ENCODE measurements around the gene SENP8. TPM values are rescaled to one million over a fixed set of nuclear protein-coding genes. Genes with fewer than 3 reads are reported as not detected.

Gene SENP8
- total and polyA plus RNA-seq, 4 donors: 0.67 to 1.0 (median 0.88) TPM

DNA sequence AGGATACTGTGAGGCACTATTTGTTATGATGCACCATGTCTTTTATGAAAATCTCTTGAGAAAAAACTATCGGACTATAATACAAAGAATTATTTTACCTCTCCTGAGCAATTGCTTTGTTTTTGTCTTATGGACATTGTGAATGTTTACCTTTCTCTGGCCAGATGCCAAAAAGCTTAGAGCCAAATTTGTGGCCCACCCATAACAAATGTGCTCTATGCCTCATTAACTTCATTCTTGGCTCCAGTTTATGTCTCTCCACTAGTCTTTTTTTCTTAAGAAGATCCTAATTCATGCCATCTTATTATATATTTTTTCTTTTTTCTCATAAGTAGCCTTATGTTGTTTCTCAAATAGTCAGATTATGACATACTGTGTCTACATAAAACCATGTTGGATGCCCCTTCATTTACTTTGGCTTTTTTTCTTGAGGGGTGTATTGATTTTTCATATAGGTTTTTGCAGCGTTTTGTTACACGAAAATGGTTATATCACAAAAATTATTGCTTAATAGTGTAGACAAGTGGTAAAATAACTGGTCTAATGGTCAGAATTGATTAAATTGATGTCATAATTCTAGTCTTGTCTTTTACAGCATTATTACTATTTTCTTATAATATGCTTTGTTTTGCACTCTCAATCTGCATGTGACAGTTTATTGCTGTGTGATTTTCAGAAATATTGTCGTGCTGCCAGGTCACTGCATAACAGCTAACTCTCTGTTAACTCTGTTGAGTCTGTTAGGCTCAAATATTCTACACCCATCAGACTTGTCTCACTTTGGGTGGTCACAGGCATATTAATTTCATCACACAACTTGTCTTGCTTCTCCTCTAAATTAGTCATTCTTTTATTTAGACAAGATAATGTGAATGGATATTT lies 18.2 kb downstream of the SENP8 start:
- WGBS: 86% methylated on average over 4 of the region's 4 CpGs
- H3K4me1 ChIP-seq (ENCODE audit: control insufficient read depth in 4 of 4, insufficient read depth in 4 of 4, low read length in 3 of 4): peaks cover 0 to 2% (median 0%) of the 10 kb centered on the region in 4 donors
- H3K4me3 ChIP-seq (ENCODE audit: low read depth in 1 of 3, low read length in 3 of 3): no peak overlapping the region
- no peaks in the 10 kb centered on the region for H3K9me3 ChIP-seq (ENCODE audit: control insufficient read depth in 4 of 4, low read length in 3 of 4)
- no peak overlapping the region for H3K9ac ChIP-seq (ENCODE audit: low read depth in 1 of 2, low read length in 2 of 2)
- H3K36me3 ChIP-seq (ENCODE audit: control insufficient read depth in 4 of 4, insufficient read depth in 3 of 4, low read depth in 1 of 4, low read length in 3 of 4): no peaks in the 10 kb centered on the region
- H3K27me3 ChIP-seq (ENCODE audit: control insufficient read depth in 4 of 4, insufficient read depth in 4 of 4, low read length in 3 of 4): no peaks in the 10 kb centered on the region
- H3K27ac ChIP-seq (ENCODE audit: low read depth in 1 of 2, low read length in 2 of 2): no peak overlapping the region
- no peak for TF ChIP-seq EGR1 (IDR thresholded peaks at IDR 0.05; ENCODE audit: low read depth in 2 of 2)
- TF ChIP-seq, protein P1, sequence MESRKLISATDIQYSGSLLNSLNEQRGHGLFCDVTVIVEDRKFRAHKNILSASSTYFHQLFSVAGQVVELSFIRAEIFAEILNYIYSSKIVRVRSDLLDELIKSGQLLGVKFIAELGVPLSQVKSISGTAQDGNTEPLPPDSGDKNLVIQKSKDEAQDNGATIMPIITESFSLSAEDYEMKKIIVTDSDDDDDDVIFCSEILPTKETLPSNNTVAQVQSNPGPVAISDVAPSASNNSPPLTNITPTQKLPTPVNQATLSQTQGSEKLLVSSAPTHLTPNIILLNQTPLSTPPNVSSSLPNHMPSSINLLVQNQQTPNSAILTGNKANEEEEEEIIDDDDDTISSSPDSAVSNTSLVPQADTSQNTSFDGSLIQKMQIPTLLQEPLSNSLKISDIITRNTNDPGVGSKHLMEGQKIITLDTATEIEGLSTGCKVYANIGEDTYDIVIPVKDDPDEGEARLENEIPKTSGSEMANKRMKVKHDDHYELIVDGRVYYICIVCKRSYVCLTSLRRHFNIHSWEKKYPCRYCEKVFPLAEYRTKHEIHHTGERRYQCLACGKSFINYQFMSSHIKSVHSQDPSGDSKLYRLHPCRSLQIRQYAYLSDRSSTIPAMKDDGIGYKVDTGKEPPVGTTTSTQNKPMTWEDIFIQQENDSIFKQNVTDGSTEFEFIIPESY (IDR thresholded peaks at IDR 0.05): no peak
- TF ChIP-seq SP1 (IDR thresholded peaks at IDR 0.05): no peak
- TF ChIP-seq JUND (IDR thresholded peaks at IDR 0.05): no peak
- no peak for TF ChIP-seq GABPA (IDR thresholded peaks at IDR 0.05 in 1 of 2, conservative IDR thresholded peaks at IDR 0.05 in 1 of 2)
- no peak for TF ChIP-seq YY1 (IDR thresholded peaks at IDR 0.05)
- no peak for TF ChIP-seq ATF3 (IDR thresholded peaks at IDR 0.05)
- TF ChIP-seq RAD21 (IDR thresholded peaks at IDR 0.05): no peak
- no peak for DNase-seq (ENCODE audit: low spot score)

DNA sequence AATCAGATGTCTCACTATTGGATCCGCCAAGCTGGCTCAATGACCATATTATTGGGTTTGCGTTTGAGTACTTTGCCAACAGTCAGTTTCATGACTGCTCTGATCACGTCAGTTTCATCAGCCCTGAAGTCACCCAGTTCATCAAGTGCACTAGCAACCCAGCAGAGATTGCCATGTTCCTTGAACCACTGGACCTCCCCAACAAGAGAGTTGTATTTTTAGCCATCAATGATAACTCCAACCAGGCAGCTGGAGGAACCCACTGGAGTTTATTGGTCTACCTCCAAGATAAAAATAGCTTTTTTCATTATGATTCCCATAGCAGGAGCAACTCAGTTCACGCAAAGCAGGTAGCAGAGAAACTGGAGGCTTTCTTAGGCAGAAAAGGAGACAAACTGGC lies 21.5 kb downstream of the SENP8 start:
- TF ChIP-seq NR2F2 (IDR thresholded peaks at IDR 0.05) (no peak), YY1 (IDR thresholded peaks at IDR 0.05) (no peak)
- over 99% methylated on average over 4 of the region's 4 CpGs for WGBS
- H3K4me1 ChIP-seq (ENCODE audit: control insufficient read depth in 4 of 4, insufficient read depth in 4 of 4, low read length in 3 of 4): peaks cover 0 to 8% (median 3%) of the 10 kb centered on the region in 4 donors
- H3K9ac ChIP-seq (ENCODE audit: low read depth in 1 of 2, low read length in 2 of 2): no peak overlapping the region
- no peaks in the 10 kb centered on the region for H3K36me3 ChIP-seq (ENCODE audit: control insufficient read depth in 4 of 4, insufficient read depth in 3 of 4, low read depth in 1 of 4, low read length in 3 of 4)
- no peak for DNase-seq (ENCODE audit: low spot score)
- no peaks in the 10 kb centered on the region for H3K9me3 ChIP-seq (ENCODE audit: control insufficient read depth in 4 of 4, low read length in 3 of 4)
- H3K27me3 ChIP-seq (ENCODE audit: control insufficient read depth in 4 of 4, insufficient read depth in 4 of 4, low read length in 3 of 4): no peaks in the 10 kb centered on the region
- no peak overlapping the region for H3K27ac ChIP-seq (ENCODE audit: low read depth in 1 of 2, low read length in 2 of 2)
- no peak overlapping the region for H3K4me3 ChIP-seq (ENCODE audit: low read depth in 1 of 3, low read length in 3 of 3)

- no peak overlapping the region for H3K9ac ChIP-seq (ENCODE audit: low read depth in 1 of 2, low read length in 2 of 2)
- H3K9me3 ChIP-seq (ENCODE audit: control insufficient read depth in 4 of 4, low read length in 3 of 4): no peaks in the 10 kb centered on the region
- H3K27me3 ChIP-seq (ENCODE audit: control insufficient read depth in 4 of 4, insufficient read depth in 4 of 4, low read length in 3 of 4): no peaks in the 10 kb centered on the region
- H3K36me3 ChIP-seq (ENCODE audit: control insufficient read depth in 4 of 4, insufficient read depth in 3 of 4, low read depth in 1 of 4, low read length in 3 of 4): no peaks in the 10 kb centered on the region
- TF ChIP-seq, protein P1 (IDR thresholded peaks at IDR 0.05): no peak
- no peak for TF ChIP-seq NR2F2 (IDR thresholded peaks at IDR 0.05)
- TF ChIP-seq EGR1 (IDR thresholded peaks at IDR 0.05; ENCODE audit: low read depth in 2 of 2): no peak
- TF ChIP-seq, protein P2, sequence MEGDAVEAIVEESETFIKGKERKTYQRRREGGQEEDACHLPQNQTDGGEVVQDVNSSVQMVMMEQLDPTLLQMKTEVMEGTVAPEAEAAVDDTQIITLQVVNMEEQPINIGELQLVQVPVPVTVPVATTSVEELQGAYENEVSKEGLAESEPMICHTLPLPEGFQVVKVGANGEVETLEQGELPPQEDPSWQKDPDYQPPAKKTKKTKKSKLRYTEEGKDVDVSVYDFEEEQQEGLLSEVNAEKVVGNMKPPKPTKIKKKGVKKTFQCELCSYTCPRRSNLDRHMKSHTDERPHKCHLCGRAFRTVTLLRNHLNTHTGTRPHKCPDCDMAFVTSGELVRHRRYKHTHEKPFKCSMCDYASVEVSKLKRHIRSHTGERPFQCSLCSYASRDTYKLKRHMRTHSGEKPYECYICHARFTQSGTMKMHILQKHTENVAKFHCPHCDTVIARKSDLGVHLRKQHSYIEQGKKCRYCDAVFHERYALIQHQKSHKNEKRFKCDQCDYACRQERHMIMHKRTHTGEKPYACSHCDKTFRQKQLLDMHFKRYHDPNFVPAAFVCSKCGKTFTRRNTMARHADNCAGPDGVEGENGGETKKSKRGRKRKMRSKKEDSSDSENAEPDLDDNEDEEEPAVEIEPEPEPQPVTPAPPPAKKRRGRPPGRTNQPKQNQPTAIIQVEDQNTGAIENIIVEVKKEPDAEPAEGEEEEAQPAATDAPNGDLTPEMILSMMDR (IDR thresholded peaks at IDR 0.05; ENCODE audit: low read depth, low read length, missing input control): no peak
- TF ChIP-seq GABPA (IDR thresholded peaks at IDR 0.05 in 1 of 2, conservative IDR thresholded peaks at IDR 0.05 in 1 of 2): no peak
- TF ChIP-seq, protein P3, sequence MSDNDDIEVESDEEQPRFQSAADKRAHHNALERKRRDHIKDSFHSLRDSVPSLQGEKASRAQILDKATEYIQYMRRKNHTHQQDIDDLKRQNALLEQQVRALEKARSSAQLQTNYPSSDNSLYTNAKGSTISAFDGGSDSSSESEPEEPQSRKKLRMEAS (IDR thresholded peaks at IDR 0.05): no peak
- no peak for TF ChIP-seq RAD21 (IDR thresholded peaks at IDR 0.05)
- no peak for TF ChIP-seq RXRA (IDR thresholded peaks at IDR 0.05)
- DNase-seq (ENCODE audit: low spot score): no peak
- H3K4me3 ChIP-seq (ENCODE audit: low read depth in 1 of 3, low read length in 3 of 3): no peak overlapping the region
- 94% methylated on average over 3 of the region's 3 CpGs for WGBS
- H3K27ac ChIP-seq (ENCODE audit: low read depth in 1 of 2, low read length in 2 of 2): no peak overlapping the region
- peaks cover 0 to 8% (median 3%) of the 10 kb centered on the region in 4 donors for H3K4me1 ChIP-seq (ENCODE audit: control insufficient read depth in 4 of 4, insufficient read depth in 4 of 4, low read length in 3 of 4)
These were observed 21.9 kb downstream of the SENP8 start for GRCh38 chr15:72140088-72140487.
